ENCODE data around the gene KATNBL1. TPM values are rescaled to one million over a fixed set of nuclear protein-coding genes. Genes with fewer than 3 reads are reported as not detected.
A peak's percentile ranks its signal among the peaks of the same experiment; 100 is the strongest.
"Not testable (repeated sequence)": the region's sequence is repeated elsewhere in the genome, so short reads cannot be mapped to it uniquely, and the experiment has no call there.

The KATNBL1 gene
- total RNA-seq, 1 donor from 2014 or later: 25.5 TPM

DNA sequence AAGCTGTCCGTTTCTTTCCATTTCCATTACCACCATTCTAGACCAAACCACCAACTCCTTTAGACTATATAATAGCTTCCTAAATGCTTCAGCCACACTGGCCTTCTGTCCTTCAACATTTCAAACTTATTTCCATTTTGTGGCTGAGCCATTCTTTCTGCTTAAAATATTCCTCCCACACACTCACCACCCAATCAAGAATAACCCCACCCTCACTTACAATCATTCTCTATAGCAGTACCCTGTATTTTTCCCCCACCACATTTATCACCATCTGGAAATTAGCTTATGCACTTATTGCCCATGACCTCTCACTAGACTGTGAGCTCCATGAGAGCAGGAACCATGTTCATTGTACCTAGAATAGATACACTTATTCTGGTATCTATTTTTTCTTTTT, 6.6 kb downstream of the KATNBL1 start:
- DNase-seq (ENCODE audit: low read depth in 2 of 2): no peak

DNA sequence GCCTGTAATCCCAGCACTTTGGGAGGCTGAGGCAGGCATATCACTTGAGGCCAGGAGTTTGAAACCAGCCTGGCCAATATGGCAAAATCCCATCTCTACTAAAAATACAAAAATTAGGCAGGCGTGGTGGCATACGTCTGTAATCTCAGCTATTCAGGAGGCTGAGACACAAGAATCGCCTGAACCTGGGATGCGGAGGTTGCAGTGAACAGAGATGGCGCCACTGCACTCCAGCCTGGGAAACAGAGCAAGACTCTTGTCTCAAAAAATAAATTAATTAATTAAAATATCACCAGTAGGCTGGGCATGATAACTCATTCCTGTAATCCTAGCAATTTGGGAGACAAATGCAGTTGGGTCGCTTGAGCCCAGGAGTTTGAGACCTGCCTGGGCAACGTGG, 16.6 kb downstream of the KATNBL1 start:
- DNase-seq (ENCODE audit: low read depth in 2 of 2): not testable (repeated sequence)

DNA sequence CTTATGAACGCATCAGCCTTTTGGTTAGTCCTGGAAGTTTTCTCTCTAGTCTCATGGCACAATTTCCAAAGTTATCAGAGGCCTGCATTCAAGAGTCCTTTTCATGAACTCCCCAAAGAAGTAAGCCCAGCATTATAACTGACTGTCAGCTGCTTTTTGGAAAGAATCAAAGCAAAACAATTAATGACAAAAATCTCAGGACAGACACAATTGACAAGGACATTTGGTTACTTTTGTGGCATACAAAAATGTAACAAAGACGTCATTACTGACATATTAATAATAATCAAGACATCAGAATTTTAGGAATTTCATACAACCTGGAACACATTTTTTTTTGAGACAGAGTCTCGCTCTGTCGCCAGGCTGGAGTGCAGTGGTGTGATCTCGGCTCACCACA, 21.2 kb downstream of the KATNBL1 start:
- DNase-seq (ENCODE audit: low read depth in 2 of 2): no peak

DNA sequence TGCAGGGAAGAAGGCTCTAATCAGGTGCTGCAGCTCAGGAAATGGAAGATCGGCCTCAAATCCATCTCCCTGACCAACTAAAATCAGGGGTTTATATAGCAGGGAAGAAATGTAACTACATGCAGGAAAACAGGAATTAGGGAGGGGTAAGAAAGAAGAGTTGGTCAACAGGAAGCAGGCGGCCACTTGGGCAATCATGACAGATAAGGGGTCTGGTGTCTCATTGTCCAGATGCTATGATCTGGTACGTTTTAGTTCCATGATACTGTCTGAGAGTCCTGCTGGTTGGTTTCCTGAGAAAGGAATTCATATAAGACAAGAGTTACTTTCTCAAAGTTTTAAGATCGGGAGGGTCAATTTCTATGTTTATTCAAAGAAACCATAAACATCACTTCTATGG, 24.2 kb downstream of the KATNBL1 start:
- DNase-seq (ENCODE audit: low read depth in 2 of 2): peak in 1 of 2 donors; percentile 10

DNA sequence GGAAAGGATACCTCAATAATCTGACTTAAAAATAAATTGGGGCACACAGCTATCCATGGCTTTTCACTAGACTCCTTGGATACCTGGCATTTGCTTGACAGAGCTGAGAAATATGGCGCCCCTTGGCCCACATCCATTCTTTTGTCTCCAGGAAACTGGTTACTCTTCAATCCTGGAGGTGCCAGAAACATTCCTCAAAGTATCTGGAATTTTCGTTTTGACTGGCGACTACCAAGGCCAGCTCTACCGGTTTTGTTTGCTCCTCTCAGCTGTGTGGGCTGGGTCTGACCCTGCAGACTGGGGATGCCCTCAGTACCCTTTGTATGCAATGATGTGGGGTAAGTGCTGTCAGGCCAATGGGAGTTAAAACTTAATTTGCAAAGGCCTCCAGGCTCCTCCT, 27.0 kb downstream of the KATNBL1 start:
- DNase-seq (ENCODE audit: low read depth in 2 of 2): peak in 1 of 2 donors; percentile 11

DNA sequence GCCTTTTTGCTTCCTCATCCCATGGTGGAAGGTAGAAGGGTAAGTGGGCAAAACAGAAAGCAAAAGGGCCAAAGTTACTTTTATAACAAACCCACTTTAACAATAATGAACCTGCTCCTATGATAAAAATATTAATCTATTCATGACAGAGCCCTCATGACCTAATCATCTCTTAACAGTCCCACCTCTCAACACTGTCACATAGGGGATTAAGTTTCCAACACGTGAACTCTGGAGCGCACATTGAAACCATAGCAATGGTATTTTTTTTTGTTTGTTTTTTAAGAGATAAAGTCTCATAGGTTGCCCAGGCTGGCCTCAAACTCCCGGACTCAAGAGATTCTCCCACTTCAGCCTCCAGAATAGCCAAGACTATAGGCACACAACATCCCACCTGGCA, 30.7 kb downstream of the KATNBL1 start:
- no peak for DNase-seq (ENCODE audit: low read depth in 2 of 2)

DNA sequence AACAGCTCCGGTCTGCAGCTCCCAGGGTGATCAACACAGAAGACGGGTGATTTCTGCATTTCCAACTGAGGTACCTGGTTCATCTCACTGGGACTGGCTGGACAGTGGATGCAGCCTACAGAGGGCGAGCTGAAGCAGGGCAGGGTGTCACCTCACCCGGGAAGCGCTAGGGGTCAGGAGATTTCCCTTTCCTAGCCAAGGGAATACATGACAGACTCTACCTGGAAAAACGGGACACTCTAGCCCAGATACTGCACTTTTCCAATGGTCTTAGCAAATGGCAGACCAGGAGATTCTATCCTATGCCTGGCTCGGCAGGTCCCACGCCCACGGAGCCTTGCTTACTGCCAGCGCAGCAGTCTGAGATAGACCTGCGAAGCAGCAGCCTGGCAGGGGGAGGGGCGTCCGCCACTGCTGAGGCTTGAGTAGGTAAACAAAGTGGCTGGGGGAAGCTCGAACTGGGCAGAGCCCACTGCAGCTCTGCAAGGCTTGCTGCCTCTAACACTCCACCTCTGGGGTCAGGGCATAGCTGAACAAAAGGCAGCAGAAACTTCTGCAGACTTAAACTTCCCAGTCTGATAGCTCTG, 43.8 kb downstream of the KATNBL1 start:
- not testable (repeated sequence) for DNase-seq (ENCODE audit: low read depth in 2 of 2)

DNA sequence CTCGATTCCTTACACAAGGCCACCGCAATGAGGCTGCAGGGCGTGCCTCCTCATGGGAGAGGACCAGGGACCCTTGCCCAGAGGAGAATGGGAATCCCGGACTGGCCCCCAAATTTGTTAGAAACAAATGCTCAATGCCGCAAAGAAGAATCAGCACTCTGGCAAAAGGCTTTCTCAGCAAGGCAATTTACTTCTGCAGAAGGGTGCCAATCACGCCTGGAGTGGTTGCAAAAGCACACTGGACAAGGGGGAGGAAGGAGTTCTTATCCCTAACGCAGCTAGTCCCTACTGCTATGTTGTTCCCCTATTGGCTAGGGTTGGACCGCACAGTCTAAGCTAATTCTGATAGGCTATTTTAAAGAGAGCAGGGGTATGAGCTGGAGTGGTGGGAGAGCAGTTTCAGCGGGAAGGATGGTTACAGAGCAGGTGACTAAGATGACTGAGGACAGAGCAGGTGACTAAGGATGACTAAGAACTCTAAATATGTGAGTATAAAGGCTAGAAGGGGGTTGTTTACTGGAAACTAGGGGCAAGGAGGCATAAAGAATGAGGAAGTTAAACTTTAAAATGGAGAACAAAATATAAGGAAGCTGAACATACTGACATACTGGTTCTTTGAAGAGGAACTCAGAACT, 48.5 kb downstream of the KATNBL1 start:
- no peak for DNase-seq (ENCODE audit: low read depth in 2 of 2)

DNA sequence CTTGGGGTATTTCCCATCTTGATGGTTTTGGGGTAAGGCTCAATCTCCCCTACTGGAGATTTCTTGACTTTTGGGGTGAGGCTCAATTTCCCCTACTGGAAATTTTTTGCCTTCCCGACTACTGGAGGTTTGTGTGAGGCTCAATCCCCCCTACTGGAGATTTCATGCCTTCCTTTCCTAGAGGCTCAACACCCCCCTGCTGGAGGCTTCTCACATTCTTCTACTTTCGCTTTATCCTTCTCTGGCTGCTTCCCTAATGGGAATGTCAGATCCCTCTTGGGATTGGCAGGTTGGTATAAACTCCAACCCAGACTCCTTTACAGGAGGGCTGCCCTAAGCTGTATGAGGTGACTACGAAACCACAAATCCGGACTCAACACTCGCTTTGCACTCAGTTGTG, 49.2 kb downstream of the KATNBL1 start:
- DNase-seq (ENCODE audit: low read depth in 2 of 2): no peak

DNA sequence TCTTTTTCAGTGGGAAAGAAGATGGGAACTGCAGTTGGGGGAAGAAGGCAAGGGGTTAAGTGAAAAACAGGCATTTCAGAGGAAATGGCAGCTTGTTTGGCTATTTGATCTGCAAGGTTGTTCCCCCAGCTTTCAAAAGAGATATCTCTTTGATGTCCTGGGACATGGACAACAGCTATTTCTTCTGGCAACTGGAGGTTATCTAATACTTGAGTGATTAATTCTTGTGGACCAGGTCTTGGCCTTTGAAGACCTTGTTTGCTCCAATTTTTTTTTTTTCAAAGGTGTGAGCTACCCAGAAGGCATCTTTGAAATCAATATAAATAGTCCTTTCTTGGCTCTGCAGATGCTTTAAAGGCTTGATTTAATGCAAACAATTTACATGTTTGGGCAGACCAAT, 51.5 kb downstream of the KATNBL1 start:
- no peak for DNase-seq (ENCODE audit: low read depth in 2 of 2)

DNA sequence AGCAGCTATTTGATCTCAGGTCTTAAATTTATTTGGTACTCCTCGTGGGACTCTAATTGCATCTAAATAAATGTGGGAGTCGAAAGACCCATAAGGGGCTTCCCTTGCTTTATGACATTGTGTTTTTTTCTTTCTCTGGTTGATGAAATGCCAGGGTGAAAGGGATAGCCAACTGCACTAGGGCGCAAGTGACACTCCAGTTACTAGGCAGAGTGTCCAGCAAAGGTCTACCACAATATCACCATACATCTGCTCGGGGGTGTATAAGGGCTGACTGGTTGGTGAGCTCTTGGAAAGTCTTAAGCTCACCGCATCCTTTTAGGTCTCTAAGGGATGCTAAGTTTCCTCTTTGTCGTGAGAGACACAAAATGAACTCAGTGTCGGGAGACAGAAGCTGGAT, 54.0 kb downstream of the KATNBL1 start:
- DNase-seq (ENCODE audit: low read depth in 2 of 2): no peak

DNA sequence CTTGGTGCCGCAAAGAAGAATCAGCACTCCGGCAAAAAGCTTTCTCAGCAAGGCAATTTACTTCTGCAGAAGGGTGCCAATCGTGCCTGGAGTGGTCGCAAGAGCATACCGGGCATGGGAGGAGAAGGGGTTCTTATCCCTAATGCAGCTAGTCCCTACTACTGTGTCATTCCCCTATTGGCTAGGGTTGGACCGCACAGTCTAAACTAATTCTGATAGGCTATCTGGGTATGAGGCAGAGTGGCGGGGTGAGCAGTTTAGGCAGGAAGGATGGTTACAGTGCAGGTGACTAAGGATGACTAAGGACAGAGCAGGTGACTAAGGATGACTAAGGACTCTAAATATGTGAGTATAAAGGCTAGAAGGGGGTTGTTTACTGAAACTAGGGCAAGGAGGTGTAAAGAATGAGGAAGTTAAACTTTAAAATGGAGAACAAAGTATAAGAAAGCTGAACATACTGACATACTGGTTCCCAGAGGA, 55.1 kb downstream of the KATNBL1 start:
- DNase-seq (ENCODE audit: low read depth in 2 of 2): no peak

DNA sequence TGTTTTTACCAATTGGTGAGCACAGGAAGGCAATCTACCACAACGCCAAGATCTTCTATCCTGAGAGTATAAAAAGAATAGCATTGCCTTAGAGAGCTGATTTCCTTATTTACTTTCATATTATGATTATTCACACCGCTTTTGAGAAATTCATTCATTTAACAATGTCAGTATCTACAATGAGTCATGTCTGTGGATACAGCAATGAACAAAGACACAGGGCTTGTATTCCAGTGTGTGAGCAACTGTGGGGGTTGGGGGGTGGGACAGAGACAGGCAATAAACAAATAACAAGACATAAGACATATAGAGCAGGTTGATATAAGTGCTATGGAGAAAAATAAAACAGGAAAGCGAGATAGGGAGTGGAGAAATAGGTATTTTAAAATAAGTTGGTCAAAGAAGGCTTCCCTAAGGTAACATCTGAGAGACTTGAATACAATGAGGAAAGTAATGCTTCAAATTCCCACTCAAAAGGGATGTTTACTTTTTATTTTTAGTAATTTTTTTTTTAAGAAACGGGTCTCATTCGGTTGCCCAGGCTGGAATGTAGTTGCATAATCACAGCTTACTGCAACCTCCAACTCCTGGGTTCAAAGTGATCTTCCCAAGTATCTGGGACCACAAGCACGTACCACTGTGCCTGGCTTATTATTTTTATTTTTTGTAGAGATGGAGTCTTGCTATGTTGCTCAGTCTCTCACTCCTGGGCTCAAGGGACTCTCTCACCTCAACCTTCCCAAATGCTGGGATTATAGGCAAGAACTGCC, 62.3 kb downstream of the KATNBL1 start:
- peak in 1 of 2 donors; percentile 83 for DNase-seq (ENCODE audit: low read depth in 2 of 2)

DNA sequence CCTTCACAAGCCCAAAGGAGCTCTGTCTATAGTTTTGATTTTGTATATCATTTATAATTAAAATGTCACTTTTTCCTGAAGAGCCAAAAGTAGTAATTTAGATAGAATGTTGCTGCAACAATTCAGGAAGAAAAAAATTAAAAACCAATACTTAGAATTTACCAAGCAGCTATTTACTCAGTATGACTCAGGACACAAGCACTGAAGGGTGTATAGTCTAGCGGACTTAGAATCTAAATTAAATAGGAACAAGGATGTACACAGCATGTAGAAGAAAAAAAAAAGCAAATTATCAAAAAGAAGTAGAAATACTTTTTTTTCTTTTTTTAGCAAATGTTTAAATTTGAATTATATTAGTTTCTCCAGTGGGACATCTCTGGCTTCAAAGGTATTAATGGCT, 76.4 kb downstream of the KATNBL1 start:
- DNase-seq (ENCODE audit: low read depth in 2 of 2): no peak

DNA sequence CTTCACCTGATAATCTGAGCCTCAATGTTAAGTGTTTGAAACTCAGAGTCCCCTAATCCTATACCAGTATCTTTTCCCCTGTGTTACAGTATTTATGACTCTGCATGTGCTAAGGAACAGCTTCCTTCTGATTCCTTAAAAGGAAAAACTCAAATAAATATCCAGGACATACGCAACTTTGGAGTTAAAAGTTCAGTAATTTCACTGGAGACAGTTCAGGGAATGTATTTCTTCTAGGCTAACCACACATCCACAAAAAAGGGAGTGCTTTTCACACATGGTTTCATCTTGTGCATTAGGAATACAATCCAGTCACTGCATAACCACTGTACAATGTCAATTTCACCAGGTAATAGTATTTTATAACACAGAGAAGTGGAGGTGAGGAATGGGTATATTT, 77.0 kb downstream of the KATNBL1 start:
- DNase-seq (ENCODE audit: low read depth in 2 of 2): no peak

DNA sequence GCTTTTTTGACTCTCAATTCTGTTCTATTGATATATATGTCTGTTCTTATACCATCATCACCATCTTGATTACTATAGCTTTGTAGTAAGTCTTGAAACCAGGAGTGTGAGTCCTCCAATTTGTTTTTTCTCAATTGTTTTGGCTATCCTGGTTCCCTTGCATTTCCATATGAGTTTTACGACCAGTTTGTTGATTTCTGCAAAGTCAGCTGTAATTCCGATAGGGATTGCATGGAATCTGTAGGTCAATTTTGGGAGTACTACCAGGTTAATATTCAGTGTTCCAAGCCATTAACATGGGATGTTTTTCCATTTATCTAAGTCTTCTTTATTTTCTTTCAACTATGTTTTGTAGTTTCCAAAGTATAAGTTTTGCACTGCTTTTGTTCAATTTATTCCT, 81.0 kb downstream of the KATNBL1 start:
- no peak for DNase-seq (ENCODE audit: low read depth in 2 of 2)

DNA sequence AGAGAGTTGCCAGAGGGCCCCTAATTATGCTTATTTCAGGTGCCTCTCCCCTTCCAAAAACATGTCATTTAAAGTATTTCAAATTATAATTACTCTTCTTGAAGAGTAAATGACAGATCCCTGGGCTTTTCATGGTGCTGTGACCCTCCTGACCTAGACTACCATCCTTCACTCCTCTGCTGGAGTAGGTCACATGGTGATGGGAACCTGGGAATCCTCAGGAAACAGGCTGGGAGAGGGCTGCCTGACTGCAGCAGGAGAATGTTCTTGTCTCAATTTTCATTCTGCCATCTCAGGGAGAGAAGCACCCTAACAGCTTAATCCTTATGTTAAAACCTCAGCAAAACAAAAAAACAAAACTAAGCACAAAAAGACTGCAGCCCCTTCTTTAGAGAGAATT, 83.4 kb downstream of the KATNBL1 start:
- no peak for DNase-seq (ENCODE audit: low read depth in 2 of 2)

DNA sequence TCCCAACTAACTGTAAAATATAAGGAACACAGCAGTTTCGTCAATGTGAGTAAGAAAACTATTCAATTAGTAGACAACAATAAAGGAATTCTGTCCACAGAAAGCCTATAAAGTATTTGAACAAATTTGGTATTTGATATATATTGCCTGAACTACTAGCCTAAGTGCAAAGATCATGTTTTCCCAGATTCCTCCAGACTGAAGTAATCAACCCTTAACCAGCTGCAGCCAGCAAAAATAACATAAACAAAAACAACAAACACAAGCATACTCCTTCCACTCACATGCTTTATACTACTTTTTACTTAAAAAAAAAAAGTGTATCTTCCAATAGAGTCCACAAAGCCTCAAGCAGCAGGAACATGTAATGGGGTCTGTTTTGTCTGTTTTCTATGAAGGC, 84.0 kb downstream of the KATNBL1 start:
- no peak for DNase-seq (ENCODE audit: low read depth in 2 of 2)

DNA sequence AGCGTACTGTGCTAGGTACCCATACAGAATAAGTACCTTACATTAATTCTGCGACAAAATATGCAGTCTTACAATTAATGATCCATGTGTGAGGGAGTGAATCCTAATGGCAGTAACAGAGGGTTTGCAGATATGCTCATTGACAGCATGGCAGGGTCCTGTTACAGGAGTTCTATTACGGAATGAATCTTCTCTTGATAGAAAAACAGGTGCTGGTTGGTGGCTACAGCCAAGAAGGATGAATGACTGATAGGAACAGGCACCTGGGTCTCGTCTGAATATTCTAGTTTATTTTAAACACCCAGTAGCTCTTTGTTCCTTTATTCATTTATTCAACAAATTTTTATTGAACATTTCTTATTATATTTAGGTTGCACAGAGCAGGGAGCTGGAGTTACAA, 85.2 kb downstream of the KATNBL1 start:
- DNase-seq (ENCODE audit: low read depth in 2 of 2): no peak

DNA sequence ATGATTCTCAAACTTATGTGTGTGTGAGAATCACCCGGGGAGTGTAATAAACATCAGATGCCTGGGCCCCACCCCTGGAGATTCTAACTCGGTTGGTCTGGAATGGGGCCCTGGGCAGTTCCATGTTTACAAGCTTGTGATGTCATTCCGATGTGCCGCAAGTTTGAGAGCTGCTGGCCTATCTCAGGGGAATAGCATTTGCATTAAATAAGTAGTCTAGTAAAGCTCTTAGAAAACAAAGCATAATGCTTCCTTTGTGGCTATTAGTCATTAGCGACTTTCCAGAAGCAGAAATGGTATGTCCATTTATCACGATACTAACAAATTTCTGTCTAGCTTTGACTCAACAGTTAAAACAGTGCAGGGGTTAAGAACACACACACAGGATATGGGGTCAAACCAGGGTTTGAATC, 87.1 kb downstream of the KATNBL1 start:
- DNase-seq (ENCODE audit: low read depth in 2 of 2): peak in 1 of 2 donors; percentile 72

DNA sequence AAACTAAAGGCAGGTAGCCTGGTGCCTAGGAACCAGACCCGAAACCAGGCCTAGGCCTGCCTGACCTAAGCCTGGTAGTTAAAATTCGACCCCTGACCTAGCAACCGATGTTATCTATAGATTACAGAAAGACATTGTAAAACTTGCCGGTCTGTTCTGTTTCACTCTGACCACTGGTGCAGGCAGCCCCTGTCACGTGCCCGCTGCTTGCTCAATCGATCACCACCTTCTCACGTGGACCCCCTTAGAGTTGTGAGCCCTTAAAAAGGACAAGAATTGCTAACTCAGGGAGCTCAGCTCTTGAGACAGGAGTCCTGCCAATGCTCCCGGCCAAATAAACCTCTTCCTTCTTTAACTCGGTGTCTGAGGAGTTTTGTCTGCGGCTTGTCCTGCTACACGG, 88.1 kb downstream of the KATNBL1 start:
- DNase-seq (ENCODE audit: low read depth in 2 of 2): not testable (repeated sequence)

DNA sequence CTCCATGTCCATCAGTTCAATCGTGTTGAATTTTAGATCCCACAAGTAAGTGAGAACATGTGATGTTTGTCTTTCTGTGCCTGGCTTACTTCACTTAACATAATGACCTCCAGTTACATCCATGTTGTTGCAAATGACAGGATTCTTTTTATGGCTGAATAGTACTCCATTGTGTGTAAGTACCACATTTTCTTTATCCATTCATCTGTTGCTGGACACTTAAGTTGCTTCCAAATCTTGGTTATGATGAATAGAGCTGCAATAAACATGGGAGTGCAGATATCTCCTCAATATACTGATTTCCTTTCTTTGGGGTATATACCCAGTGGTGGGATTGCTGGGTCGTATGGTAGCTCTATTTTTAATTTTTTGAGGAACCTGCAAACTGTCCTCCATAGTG, 89.5 kb downstream of the KATNBL1 start:
- DNase-seq (ENCODE audit: low read depth in 2 of 2): not testable (repeated sequence)

DNA sequence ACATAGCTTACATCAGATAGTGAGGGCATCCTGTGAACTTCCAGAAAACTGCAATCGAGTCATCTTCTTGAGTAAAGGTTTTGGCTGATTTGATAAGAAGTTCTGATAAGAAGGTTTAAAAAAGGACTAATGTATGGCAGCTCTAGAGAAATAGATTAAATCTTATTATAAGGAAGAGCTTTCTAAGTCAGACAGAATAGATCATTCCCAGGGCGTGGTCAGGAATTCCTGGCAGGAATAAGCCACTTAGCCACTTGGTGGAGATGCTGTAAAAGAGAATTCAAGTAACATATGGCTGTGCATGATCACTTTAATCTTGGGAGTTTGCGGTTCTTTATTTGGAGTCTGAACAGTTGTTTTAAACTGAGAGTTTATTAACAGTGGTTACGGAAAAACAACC, 90.6 kb downstream of the KATNBL1 start:
- no peak for DNase-seq (ENCODE audit: low read depth in 2 of 2)

All from dermis microvascular lymphatic vessel endothelial cell (primary cell).